Measurements from ENCODE around the gene SORCS1.

SORCS1 gene

GRCh38 chr10:106714734-106715555, 449.6 kb downstream of the SORCS1 start:
- no peak for DNase-seq

GRCh38 chr10:106713846-106714245, 450.7 kb downstream of the SORCS1 start:
- DNase-seq = no peak

GRCh38 chr10:106712988-106713387, 451.5 kb downstream of the SORCS1 start:
- DNase-seq = peak in 1 of 2 donors; percentile 15

- DNase-seq = peak; percentile 11 to 65
Measured at GRCh38 chr10:106711313-106711906, 453.1 kb downstream of the SORCS1 start.

- DNase-seq = no peak
Measured at GRCh38 chr10:106708506-106708905, 456.0 kb downstream of the SORCS1 start.

GRCh38 chr10:106707657-106708056, 456.8 kb downstream of the SORCS1 start:
- no peak for DNase-seq

- DNase-seq = no peak
Measured at GRCh38 chr10:106706127-106706526, 458.4 kb downstream of the SORCS1 start.

- DNase-seq = peak; percentile 19 to 73
Measured at GRCh38 chr10:106705681-106706100, 458.8 kb downstream of the SORCS1 start.

GRCh38 chr10:106696239-106696638, 468.3 kb downstream of the SORCS1 start:
- DNase-seq = no peak

GRCh38 chr10:106694696-106695095, 469.8 kb downstream of the SORCS1 start:
- DNase-seq = no peak

- DNase-seq = no peak
Measured at GRCh38 chr10:106682175-106682574, 482.3 kb downstream of the SORCS1 start.

- no peak for DNase-seq
Measured at GRCh38 chr10:106680061-106680460, 484.4 kb downstream of the SORCS1 start.

- DNase-seq = no peak
Measured at GRCh38 chr10:106679314-106679713, 485.2 kb downstream of the SORCS1 start.

GRCh38 chr10:106672517-106673175, 491.9 kb downstream of the SORCS1 start:
- no peak for DNase-seq

- DNase-seq = no peak
Measured at GRCh38 chr10:106661767-106662140, 502.8 kb downstream of the SORCS1 start.

GRCh38 chr10:106661133-106661766, 503.3 kb downstream of the SORCS1 start:
- no peak for DNase-seq

GRCh38 chr10:106660550-106660949, 504.0 kb downstream of the SORCS1 start:
- no peak for DNase-seq

- no peak for DNase-seq
Measured at GRCh38 chr10:106655636-106656035, 508.9 kb downstream of the SORCS1 start.

- no peak for DNase-seq
Measured at GRCh38 chr10:106655165-106655564, 509.3 kb downstream of the SORCS1 start.

- DNase-seq = no peak
Measured at GRCh38 chr10:106652279-106652678, 512.2 kb downstream of the SORCS1 start.

GRCh38 chr10:106648534-106649481, 515.7 kb downstream of the SORCS1 start:
- no peak for DNase-seq

- no peak for DNase-seq
Measured at GRCh38 chr10:106643473-106643872, 521.0 kb downstream of the SORCS1 start.

Data from inflammatory macrophage treated with lipopolysaccharide for 1 hour (primary cell).